ENCODE data around the gene ANKRD42. TPM values are rescaled to one million over a fixed set of nuclear protein-coding genes. Genes with fewer than 3 reads are reported as not detected.

The ANKRD42 gene
- total and polyA plus RNA-seq, 2 experiments from 2014 or later = 5.3 to 5.7 TPM

DNA sequence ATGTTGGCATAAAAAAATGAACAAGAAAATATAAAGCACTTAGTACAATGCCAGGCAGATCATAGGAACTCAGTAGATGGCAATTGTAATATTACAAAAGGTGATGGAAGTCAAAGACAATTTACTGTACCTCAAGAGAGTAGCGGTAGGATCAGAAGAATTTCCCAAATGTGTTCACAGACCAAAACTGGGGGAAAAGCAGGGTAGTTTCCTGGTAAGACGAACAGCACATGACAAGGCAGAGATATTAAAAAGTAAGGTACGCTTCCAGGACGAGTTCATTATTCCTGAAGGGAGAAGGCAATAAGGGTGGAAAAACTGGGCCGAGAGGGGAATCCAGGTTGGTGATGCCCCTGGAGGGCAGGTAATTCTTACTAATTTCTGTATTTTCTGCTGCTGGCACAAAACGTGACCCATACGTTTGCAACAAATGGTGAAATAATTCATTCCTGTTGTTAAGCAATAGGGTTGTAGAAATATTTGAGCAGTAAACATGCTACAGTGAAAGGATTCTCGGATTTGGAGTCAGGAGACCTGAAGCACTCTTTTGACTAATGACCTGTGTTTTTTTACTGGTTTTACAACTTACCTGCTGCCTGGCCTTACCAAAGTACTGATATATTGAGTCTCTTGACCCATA, 786 bp upstream of the ANKRD42 start:
- H4K20me1 ChIP-seq (replicated peaks; ENCODE audit: insufficient read depth) = no peaks in the 10 kb centered on the region
- no peak for ATAC-seq
- Mint-ChIP-seq H3K9me3 (no peaks in the 10 kb centered on the region), H3K4me3 (peak overlapping the region; percentile 97), H3K36me3 (ENCODE audit: low read depth) (peaks cover 37% of the 10 kb centered on the region), H3K27me3 (ENCODE audit: insufficient read depth, low read depth, poor library complexity) (peaks cover 7% of the 10 kb centered on the region), H3K27ac (peak overlapping the region; percentile 99), H3K4me1 (peaks cover 14% of the 10 kb centered on the region)
- H3K27me3 ChIP-seq (ENCODE audit: insufficient read depth) = peaks cover 7% of the 10 kb centered on the region; the same call in 1 of the 2 replicates
- peaks cover 6% of the 10 kb centered on the region; the same call in 1 of the 2 replicates for H3K36me3 ChIP-seq (ENCODE audit: insufficient read depth)
- DNase-seq (ENCODE audit: low spot score) = no peak
- 0 out of 2 replicates have a peak, but pooled peaks cover 5% of the 10 kb centered on the region for H3F3A ChIP-seq (replicated peaks; ENCODE audit: low read depth)
- peaks cover 18% of the 10 kb centered on the region for H3K79me2 ChIP-seq (replicated peaks; ENCODE audit: insufficient read depth)
- no peaks in the 10 kb centered on the region for H3K9me2 ChIP-seq (ENCODE audit: insufficient read depth)
- TF ChIP-seq EZH2 (IDR thresholded peaks at IDR 0.05; ENCODE audit: low read depth, unreplicated experiment) (no peak), ZNF114 (CRISPR knock-in tag; IDR thresholded peaks at IDR 0.05) (no peak), ZNF331 (CRISPR knock-in tag; IDR thresholded peaks at IDR 0.05; ENCODE audit: low read depth) (no peak)
- TF ChIP-seq, protein P1, sequence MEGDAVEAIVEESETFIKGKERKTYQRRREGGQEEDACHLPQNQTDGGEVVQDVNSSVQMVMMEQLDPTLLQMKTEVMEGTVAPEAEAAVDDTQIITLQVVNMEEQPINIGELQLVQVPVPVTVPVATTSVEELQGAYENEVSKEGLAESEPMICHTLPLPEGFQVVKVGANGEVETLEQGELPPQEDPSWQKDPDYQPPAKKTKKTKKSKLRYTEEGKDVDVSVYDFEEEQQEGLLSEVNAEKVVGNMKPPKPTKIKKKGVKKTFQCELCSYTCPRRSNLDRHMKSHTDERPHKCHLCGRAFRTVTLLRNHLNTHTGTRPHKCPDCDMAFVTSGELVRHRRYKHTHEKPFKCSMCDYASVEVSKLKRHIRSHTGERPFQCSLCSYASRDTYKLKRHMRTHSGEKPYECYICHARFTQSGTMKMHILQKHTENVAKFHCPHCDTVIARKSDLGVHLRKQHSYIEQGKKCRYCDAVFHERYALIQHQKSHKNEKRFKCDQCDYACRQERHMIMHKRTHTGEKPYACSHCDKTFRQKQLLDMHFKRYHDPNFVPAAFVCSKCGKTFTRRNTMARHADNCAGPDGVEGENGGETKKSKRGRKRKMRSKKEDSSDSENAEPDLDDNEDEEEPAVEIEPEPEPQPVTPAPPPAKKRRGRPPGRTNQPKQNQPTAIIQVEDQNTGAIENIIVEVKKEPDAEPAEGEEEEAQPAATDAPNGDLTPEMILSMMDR (conservative IDR thresholded peaks at IDR 0.05; ENCODE audit: low read depth in 2 of 2) = no peak
- H3K4me1 ChIP-seq (ENCODE audit: insufficient read depth) = peaks cover 10% of the 10 kb centered on the region
- peak overlapping the region; percentile 86 for H2AFZ ChIP-seq
- H3K4me3 ChIP-seq = peak overlapping the region; percentile 81
- peak overlapping the region; percentile 86 for H3K4me2 ChIP-seq
- H3K27ac ChIP-seq (ENCODE audit: low read depth) = peak overlapping the region; percentile 78

DNA sequence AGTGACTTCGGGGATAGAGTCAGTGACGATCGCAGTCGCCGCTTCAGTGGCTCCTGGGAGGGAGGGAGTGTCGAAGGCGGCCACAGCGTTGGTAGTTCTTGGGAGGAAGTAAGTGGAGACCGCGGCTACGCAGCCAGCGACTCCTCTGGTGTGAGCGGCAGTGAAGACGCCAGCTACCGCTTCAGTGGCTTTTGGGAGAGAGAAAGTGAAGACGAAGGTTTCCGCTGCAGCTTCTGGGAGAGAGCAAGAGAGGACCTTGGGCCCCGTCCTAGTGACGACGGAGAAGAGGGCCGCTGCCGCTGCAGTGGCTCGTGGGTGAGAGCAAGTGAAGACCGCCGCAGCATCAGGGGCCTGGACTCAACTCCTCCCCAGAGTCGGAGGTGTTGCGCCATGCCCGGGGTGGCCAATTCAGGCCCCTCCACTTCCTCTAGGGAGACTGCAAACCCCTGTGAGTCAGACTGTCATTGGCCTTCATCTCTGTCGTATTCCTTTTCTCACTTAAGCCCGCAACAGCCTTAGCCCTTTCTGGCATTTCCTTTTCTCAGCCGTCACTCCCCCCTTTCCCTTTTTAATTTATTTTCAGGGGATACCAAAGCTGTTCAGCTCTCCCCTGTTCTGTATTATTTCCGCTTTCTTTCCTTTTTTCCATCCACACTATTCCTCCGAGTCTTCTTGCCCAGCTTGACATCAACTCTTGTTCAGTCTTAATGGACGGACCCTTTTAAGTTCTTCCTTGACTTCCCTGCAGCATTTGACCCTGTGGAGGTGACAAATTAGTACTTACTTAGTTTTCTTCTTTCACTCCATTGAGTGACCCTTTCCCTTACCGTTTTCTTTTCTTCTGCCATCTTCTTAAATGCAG, 1.0 kb downstream of the ANKRD42 start:
- peak overlapping the region; percentile 97 for H3K4me3 Mint-ChIP-seq
- Histone ChIP-seq H4K20me1 (replicated peaks; ENCODE audit: insufficient read depth) (no peaks in the 10 kb centered on the region), H2AFZ (peak overlapping the region; percentile 95), H3K79me2 (replicated peaks; ENCODE audit: insufficient read depth) (peaks cover 18% of the 10 kb centered on the region), H3K4me2 (peak overlapping the region; percentile 86), H3K4me3 (peak overlapping the region; percentile 81), H3K4me1 (ENCODE audit: insufficient read depth) (peaks cover 10% of the 10 kb centered on the region), H3K9me2 (ENCODE audit: insufficient read depth) (no peaks in the 10 kb centered on the region), H3K36me3 (ENCODE audit: insufficient read depth) (peaks cover 6% of the 10 kb centered on the region; the same call in 1 of the 2 replicates), H3K27me3 (ENCODE audit: insufficient read depth) (peaks cover 7% of the 10 kb centered on the region; the same call in 1 of the 2 replicates), H3K27ac (ENCODE audit: low read depth) (no peak overlapping the region), H3F3A (replicated peaks; ENCODE audit: low read depth) (0 out of 2 replicates have a peak, but pooled peaks cover 5% of the 10 kb centered on the region)
- no peaks in the 10 kb centered on the region for H3K9me3 Mint-ChIP-seq
- H3K27me3 Mint-ChIP-seq (ENCODE audit: insufficient read depth, low read depth, poor library complexity) = peaks cover 7% of the 10 kb centered on the region
- TF ChIP-seq STAT1 (IDR thresholded peaks at IDR 0.05; ENCODE audit: unreplicated experiment) (no peak), JUNB (IDR thresholded peaks at IDR 0.05; ENCODE audit: unreplicated experiment) (no peak), EZH2 (IDR thresholded peaks at IDR 0.05; ENCODE audit: low read depth, unreplicated experiment) (no peak), ZNF114 (CRISPR knock-in tag; IDR thresholded peaks at IDR 0.05) (no peak), ZNF331 (CRISPR knock-in tag; IDR thresholded peaks at IDR 0.05; ENCODE audit: low read depth) (no peak), POLR2AphosphoS5 (IDR thresholded peaks at IDR 0.05; ENCODE audit: low read depth) (no peak)
- TF ChIP-seq, protein P2, sequence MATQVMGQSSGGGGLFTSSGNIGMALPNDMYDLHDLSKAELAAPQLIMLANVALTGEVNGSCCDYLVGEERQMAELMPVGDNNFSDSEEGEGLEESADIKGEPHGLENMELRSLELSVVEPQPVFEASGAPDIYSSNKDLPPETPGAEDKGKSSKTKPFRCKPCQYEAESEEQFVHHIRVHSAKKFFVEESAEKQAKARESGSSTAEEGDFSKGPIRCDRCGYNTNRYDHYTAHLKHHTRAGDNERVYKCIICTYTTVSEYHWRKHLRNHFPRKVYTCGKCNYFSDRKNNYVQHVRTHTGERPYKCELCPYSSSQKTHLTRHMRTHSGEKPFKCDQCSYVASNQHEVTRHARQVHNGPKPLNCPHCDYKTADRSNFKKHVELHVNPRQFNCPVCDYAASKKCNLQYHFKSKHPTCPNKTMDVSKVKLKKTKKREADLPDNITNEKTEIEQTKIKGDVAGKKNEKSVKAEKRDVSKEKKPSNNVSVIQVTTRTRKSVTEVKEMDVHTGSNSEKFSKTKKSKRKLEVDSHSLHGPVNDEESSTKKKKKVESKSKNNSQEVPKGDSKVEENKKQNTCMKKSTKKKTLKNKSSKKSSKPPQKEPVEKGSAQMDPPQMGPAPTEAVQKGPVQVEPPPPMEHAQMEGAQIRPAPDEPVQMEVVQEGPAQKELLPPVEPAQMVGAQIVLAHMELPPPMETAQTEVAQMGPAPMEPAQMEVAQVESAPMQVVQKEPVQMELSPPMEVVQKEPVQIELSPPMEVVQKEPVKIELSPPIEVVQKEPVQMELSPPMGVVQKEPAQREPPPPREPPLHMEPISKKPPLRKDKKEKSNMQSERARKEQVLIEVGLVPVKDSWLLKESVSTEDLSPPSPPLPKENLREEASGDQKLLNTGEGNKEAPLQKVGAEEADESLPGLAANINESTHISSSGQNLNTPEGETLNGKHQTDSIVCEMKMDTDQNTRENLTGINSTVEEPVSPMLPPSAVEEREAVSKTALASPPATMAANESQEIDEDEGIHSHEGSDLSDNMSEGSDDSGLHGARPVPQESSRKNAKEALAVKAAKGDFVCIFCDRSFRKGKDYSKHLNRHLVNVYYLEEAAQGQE (IDR thresholded peaks at IDR 0.05; ENCODE audit: unreplicated experiment) = no peak
- H3K4me1 Mint-ChIP-seq = peaks cover 18% of the 10 kb centered on the region
- H3K36me3 Mint-ChIP-seq (ENCODE audit: low read depth) = peaks cover 33% of the 10 kb centered on the region
- ATAC-seq (peak; percentile 67), DNase-seq (ENCODE audit: low spot score) (peak; percentile 63)
- no peak overlapping the region for H3K27ac Mint-ChIP-seq

All from GM23338 (cell line).